Fibroblast of skin of right quadriceps (primary cell): Measurements from ENCODE around the gene SCGB2A2.

Source experiments
- DNase-seq: peaks from one replicate; pipeline ENCODE4 v3.0.0-alpha.2; 2013

The SCGB2A2 gene

GRCh38 chr11:62307950-62308349, 38.0 kb downstream of the SCGB2A2 start:
- no peak for DNase-seq

- DNase-seq = no peak
Observed at GRCh38 chr11:62309991-62310390, 40.0 kb downstream of the SCGB2A2 start.

- no peak for DNase-seq
Observed at GRCh38 chr11:62315431-62315830, 45.5 kb downstream of the SCGB2A2 start.

- no peak for DNase-seq
Observed at GRCh38 chr11:62322524-62322923, 52.6 kb downstream of the SCGB2A2 start.
